Measurements from ENCODE around the gene GYG1.

Gene GYG1

DNA sequence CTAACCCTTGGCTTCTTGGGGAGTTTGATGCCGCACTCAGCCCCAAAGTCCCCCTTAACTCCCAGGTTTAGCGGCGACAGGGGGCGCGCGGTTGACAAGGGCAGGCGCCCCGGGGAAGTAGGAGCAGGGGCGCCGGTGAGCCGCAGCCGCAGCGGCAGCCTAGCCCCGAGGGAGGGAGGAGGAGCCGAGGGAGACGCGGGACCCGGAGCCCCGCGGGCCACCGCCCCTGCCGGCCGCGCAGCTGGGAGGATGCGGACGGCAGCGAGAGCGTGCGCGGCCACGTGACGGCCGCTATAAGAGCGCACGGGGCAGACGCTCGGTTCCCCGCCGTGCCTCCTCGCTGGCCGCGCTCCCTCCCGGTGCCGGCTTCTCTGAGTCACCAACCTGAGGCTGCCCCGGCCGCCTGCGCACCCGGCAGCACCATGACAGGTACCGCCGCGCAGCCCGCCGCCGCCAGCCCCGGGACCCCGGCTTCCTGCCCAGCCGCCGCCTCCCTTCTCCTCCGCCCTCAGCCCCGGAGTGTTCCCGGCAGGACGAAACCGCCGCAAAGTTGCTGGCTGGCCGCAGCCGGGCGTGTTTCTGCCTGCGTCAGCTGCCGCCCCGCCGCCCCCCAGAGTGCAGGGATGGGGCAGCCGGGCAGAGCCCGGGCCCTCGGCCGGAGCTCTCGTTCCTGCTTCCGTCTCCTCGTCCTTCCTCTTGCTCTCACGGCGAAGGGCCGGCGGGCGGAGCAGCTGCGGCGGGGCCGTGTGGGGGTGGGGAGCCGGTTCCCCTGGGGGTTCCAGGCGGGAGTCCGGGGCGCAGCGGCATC is at the start of gene GYG1:
Gene GYG1 (plus strand): TSS at position 322 of the 808 bp plus-strand sequence. CDS start 101 bp downstream, at position 423.
- H3K9me3 Mint-ChIP-seq, result no peaks in the 10 kb centered on the region
- peaks cover 46% of the 10 kb centered on the region for H3K36me3 Mint-ChIP-seq
- DNase-seq (ENCODE audit: low spot score in 2 of 2) (peak; percentile 68 to 88), ATAC-seq (peak; percentile 90)
- peaks cover 48% of the 10 kb centered on the region for H3K4me1 Mint-ChIP-seq
- peak within 1 kb of the TSS; percentile 96 for H3K27ac Mint-ChIP-seq
- H3K4me3 Mint-ChIP-seq, result peak within 1 kb of the TSS; percentile 82

DNA sequence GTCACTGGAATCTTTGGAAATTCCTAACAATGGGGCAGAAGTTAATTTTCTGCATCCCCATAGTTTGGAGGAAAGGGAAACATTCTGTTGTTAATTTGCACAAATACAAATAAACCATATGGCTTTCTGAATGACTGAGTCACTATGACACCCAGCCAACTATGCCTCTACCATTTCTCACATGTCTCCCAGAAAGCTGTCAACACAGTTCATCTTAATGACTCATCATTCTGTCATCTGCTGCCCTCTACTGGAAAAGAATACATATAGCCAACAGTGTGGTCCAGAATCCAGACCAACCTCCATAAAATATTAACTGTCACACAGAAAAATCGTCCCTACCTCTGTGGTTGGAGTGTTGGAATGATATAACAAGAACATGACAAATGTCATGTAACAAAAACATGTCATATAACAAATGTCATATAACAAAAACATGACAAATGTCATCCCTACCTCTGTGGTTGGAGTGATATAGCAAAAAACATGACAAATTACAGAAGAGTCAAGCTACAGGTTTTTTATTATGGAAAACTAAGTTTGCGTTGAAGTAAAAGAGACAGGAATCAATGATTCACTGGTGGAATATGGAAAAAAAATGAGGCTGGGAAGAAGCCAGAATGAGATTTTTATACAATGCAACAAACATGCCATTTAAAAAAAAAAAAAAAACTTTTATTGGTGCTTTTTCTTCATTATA is 47.7 kb upstream of the GYG1 start:
- H3K4me3 Mint-ChIP-seq, result no peak overlapping the region
- no peak overlapping the region for H3K27ac Mint-ChIP-seq
- DNase-seq (ENCODE audit: low spot score in 2 of 2) (no peak), ATAC-seq (peak; percentile 97)
- H3K9me3 Mint-ChIP-seq, result no peaks in the 10 kb centered on the region
- no peaks in the 10 kb centered on the region for H3K4me1 Mint-ChIP-seq
- no peaks in the 10 kb centered on the region for H3K36me3 Mint-ChIP-seq

DNA sequence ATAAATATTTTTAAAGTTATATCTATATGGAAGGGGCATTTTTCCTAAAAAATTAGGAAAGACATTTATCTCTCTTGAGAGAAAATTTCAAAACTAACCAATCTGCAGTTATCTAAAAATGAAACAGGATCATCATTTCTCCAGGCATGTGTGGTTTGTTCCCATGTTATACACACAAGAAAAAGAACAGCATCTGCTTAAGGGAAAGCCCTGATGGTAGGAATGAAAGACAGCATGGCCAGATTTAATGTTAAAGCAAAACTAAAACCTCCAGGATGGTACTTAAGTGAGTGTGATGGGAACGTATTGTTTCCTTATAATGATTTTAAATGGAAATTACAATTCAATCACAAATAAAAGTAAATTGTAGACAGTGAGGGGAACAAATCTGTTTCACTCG is 46.2 kb upstream of the GYG1 start:
- no peak overlapping the region for H3K4me3 Mint-ChIP-seq

DNA sequence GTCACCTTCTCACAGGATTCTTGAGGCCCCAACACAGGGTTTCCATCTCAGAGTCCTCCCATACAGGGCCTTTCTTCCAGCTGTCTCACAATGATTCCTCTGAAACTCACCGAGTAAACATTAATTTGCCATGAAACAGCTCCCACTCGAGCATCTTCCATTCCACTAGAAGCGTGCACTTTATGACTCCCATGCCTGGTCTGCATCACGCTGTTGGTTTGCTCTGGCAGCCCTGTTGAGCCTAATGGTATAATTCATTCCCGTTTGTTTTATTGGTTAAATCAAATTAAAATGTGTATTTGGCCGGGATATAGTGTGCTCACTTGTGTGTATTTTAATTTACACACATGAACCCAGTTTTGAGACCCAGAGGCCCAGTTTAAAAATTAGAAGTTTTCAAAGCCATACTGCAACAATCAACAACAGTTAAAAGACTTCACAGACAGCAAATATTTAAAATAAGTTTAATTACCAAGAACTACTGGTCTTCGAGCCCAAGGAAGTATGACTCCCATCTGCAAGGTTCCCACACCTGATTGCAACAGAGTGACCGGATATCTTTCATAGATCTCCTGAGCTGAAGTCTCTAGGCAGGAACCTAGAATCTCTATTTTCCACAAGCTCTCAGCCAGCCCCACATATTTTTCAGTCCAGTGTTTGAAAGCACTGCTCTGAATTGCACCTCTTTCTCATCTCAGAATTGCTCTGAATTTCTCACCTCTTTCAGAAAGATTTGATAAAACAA is 42.3 kb upstream of the GYG1 start:
- no peak for ATAC-seq
- no peaks in the 10 kb centered on the region for H3K9me3 Mint-ChIP-seq
- no peaks in the 10 kb centered on the region for H3K36me3 Mint-ChIP-seq
- H3K4me3 Mint-ChIP-seq, result no peak overlapping the region
- no peaks in the 10 kb centered on the region for H3K4me1 Mint-ChIP-seq
- DNase-seq (ENCODE audit: low spot score in 2 of 2), result no peak
- H3K27ac Mint-ChIP-seq, result no peak overlapping the region

More for the DNA sequence above, 46.2 kb upstream of the GYG1 start:
- H3K4me1 Mint-ChIP-seq, result no peaks in the 10 kb centered on the region
- H3K36me3 Mint-ChIP-seq, result no peaks in the 10 kb centered on the region
- no peaks in the 10 kb centered on the region for H3K9me3 Mint-ChIP-seq
- ATAC-seq, result no peak
- H3K27ac Mint-ChIP-seq, result no peak overlapping the region
- no peak for DNase-seq (ENCODE audit: low spot score in 2 of 2)

DNA sequence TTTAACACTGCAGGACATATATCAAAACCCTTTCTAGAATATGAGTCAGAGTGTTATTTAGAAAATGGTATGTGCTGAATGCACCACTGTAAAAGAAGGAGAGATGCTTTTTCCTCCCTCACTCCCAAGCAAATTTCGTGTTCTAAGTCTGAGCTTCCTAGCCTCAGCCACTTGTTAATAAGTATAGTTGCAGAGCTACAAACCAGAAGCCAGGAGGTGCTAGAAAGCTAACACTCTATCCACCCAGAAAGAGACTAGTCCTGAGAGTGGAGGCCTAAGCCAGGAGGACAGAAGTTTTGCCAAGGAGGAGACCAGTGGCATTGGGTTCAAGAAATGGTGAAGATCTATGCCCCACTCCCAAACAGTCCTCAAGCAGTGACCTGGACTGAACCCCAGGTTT is 40.5 kb upstream of the GYG1 start:
- Mint-ChIP-seq H3K4me3 (no peak overlapping the region), H3K4me1 (no peaks in the 10 kb centered on the region), H3K36me3 (no peaks in the 10 kb centered on the region), H3K27ac (no peak overlapping the region), H3K9me3 (no peaks in the 10 kb centered on the region)
- ATAC-seq (peak; percentile 55), DNase-seq (ENCODE audit: low spot score in 2 of 2) (no peak)

DNA sequence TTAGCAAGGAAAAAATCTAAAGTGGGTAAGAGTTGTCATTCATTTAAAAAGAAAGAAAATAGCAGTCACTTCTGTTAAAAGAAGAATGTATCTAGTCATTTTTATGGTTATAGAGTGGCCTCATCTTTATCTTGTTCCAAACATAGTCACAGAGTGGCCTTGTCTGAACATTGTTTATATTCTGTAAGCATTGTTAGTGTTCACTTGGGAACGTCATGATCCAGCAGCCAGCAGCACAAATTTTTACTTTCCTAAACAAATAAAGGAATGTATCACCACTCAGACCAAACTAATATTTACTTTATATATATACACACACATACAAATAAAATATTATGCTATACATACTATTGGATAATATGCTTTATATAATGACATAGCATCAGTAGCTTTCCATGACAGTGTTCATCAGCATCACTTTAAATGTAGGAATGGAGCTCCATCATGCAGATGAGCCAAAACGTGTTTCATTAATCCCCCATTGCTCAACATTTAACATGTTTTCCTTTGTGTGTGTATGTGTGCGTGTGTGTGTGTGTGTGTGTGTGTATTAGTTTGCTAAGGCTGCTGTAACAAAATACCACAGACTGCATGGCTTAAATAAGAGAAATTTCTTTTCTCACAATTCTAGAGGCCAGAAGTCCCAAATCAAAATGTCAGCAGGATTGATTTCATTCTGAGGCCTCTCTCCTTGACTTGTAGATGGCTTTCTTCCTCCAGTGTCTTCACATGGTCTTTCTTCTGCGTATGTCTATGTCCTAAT is 39.6 kb upstream of the GYG1 start:
- Mint-ChIP-seq H3K36me3 (no peaks in the 10 kb centered on the region), H3K4me3 (no peak overlapping the region), H3K4me1 (peaks cover under 1% of the 10 kb centered on the region), H3K9me3 (no peaks in the 10 kb centered on the region), H3K27ac (no peak overlapping the region)
- DNase-seq (ENCODE audit: low spot score in 2 of 2), result no peak
- ATAC-seq, result no peak

DNA sequence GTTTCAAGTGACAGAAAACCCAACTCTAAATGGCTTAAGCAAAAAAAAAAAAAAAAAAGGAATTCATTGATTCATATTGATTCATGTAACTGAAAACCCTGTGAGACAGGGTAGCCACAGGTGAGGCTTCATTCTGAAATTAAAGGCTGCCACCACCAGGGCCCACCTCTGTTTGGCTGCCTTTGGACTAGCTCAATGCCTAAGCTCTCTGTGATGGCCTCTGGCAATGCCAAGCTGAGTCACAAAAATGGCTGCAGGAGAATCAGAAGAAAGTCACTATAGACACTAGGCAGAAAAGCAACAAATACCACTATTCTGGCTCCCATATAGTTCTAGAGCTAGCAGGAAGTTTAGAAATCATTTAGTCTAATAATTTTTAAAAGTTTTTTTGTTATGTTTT is 38.2 kb upstream of the GYG1 start:
- no peak for ATAC-seq
- H3K27ac Mint-ChIP-seq, result no peak overlapping the region
- H3K36me3 Mint-ChIP-seq, result no peaks in the 10 kb centered on the region
- H3K4me3 Mint-ChIP-seq, result no peak overlapping the region
- H3K9me3 Mint-ChIP-seq, result no peaks in the 10 kb centered on the region
- DNase-seq (ENCODE audit: low spot score in 2 of 2), result no peak
- peaks cover 10% of the 10 kb centered on the region for H3K4me1 Mint-ChIP-seq

DNA sequence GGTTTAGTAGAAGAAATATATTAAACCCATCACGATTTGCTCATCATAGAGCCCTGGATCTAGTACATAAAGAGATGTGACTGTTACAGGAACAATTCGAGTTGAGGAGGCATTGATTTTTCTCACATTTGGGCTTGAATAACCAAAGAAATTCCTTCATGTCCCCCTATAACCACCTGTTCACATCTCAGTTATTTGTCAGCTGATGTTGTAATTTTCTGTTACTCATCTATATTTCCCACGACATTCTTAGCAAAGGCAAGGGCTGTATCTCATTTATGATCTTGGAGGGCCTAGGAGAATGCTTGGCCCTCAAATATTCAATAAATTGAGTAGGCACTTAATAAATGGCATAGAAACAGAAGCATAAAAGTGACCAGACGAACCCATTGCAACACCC is 36.4 kb upstream of the GYG1 start:
- Mint-ChIP-seq H3K27ac (no peak overlapping the region), H3K4me1 (peaks cover 10% of the 10 kb centered on the region), H3K4me3 (no peak overlapping the region), H3K9me3 (no peaks in the 10 kb centered on the region), H3K36me3 (no peaks in the 10 kb centered on the region)
- no peak for DNase-seq (ENCODE audit: low spot score in 2 of 2)
- no peak for ATAC-seq

DNA sequence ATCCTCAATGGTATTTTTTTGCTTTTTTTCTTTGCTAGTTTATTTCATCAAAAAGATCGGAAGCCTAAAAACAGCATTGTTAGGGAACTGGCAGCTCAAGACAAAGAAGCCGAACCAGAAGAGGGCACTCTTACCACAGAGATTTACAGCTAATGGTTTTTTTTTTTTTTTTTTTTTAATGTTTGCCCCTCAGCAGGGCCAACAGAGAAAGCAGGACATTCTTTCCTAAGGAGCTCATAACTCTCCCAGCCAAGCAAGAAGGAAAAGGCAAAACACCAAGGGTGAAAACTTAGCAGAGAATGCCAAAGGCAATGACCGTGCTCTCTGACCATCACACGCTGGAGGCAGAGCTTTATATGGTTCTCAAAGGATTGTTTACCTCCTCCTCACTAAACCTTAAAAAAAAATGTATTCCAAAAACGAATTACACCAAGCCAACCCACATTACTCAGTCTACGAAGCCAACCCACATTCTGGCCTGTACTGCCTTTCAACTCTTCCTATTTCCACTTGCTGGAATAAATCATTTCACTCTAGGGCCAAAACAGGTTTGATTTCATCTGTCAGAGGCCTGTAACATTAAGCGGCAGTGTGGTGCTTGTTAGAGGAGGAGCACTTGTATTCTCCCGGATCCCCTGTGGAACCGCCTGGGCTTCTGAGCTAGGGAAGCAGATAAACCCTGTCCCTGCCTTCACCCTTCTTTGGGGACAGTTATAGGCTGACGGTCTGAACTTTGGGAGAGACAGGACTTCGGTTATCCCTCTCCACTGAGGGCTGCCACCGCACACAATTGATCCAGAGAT is 35.6 kb upstream of the GYG1 start:
- DNase-seq (ENCODE audit: low spot score in 2 of 2), result no peak
- H3K27ac Mint-ChIP-seq, result no peak overlapping the region
- no peaks in the 10 kb centered on the region for H3K9me3 Mint-ChIP-seq
- H3K36me3 Mint-ChIP-seq, result no peaks in the 10 kb centered on the region
- no peak for ATAC-seq
- peaks cover 10% of the 10 kb centered on the region for H3K4me1 Mint-ChIP-seq
- no peak overlapping the region for H3K4me3 Mint-ChIP-seq

DNA sequence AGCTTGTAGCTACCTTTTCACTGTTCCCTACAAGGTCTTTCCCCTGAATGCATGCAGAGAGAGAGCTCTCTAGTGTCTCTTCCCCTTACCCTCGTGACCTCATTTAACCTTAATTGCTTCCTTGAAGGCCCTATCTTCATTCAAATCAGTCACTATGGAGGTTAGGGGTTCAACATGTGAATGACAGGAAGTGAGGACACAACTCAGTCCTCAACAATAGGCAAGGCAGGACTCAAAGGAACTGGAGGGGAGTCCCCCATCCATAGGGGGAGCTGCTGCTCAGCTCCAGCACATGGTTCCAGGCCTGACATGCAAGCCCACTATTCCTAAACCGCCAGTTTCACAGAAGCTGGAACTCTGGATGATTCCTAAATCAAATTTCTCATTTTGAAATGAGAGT is 33.8 kb upstream of the GYG1 start:
- ATAC-seq (peak; percentile 75), DNase-seq (ENCODE audit: low spot score in 2 of 2) (no peak)
- Mint-ChIP-seq H3K27ac (peak overlapping the region; percentile 71), H3K4me1 (peaks cover 10% of the 10 kb centered on the region), H3K9me3 (no peaks in the 10 kb centered on the region), H3K36me3 (no peaks in the 10 kb centered on the region), H3K4me3 (no peak overlapping the region)

DNA sequence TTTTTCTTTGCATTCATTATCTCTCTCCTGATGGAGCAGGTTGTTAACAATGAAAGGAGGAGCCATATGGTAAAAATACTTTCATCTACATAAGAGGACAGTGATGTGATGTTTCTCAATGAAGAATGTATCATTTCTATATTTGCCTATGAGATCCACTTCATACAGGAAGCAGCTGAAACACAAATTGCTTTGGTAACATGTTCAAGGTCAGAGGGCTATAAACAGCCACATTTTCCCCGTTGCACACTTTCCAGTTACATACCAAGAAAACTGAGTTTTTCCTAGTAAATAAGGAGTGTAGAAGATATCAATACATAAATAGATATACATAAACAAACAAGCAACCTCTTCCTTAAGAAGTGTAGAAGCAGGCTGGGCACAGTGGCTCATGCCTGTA is 32.6 kb upstream of the GYG1 start:
- ATAC-seq, result no peak
- Mint-ChIP-seq H3K4me1 (peaks cover 10% of the 10 kb centered on the region), H3K9me3 (no peaks in the 10 kb centered on the region), H3K4me3 (no peak overlapping the region), H3K27ac (no peak overlapping the region), H3K36me3 (no peaks in the 10 kb centered on the region)
- no peak for DNase-seq (ENCODE audit: low spot score in 2 of 2)

DNA sequence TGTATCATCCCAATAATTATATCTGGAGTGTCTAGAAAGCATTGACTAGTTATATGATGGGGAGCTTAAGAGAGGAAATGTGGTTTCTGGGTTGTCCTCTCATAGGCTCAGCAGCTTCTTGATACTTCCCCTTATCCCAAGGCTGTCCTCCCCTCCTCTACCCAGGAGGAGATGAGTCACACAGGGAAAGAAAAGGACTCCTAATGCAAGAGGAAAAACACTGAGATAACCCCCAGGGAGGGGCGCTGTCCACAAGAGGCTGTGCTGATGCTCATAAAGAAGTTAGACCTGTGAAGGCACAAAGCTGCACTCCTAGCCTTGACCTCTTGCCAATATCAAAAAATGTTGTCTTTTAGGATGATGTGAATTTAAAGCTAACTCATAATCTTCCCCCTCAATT is 28.8 kb upstream of the GYG1 start:
- H3K9me3 Mint-ChIP-seq, result no peaks in the 10 kb centered on the region
- peaks cover 3% of the 10 kb centered on the region for H3K4me1 Mint-ChIP-seq
- no peak for ATAC-seq
- DNase-seq (ENCODE audit: low spot score in 2 of 2), result no peak
- no peak overlapping the region for H3K4me3 Mint-ChIP-seq
- H3K27ac Mint-ChIP-seq, result no peak overlapping the region
- H3K36me3 Mint-ChIP-seq, result no peaks in the 10 kb centered on the region

DNA sequence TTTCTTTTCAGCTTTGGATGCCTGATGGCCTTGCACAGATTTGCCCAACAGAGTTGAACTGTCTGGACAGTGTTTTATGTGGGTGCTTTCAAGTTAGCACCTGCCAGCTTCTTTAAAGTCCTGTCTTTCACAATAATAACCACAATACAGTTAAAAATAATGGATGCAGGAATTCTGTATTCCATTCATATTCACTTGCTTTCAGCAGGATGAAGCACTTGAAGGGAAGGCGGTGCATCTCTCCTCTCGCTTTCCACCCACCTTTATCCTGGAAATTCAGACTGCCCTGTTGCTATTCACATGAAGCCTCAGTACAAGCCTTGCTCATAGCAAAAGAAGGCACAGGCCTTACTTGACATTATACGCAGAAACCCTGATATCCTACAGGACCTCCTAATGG is 26.5 kb upstream of the GYG1 start:
- no peaks in the 10 kb centered on the region for H3K36me3 Mint-ChIP-seq
- no peak overlapping the region for H3K27ac Mint-ChIP-seq
- no peak for ATAC-seq
- H3K9me3 Mint-ChIP-seq, result no peaks in the 10 kb centered on the region
- no peak overlapping the region for H3K4me3 Mint-ChIP-seq
- no peaks in the 10 kb centered on the region for H3K4me1 Mint-ChIP-seq
- no peak for DNase-seq (ENCODE audit: low spot score in 2 of 2)

DNA sequence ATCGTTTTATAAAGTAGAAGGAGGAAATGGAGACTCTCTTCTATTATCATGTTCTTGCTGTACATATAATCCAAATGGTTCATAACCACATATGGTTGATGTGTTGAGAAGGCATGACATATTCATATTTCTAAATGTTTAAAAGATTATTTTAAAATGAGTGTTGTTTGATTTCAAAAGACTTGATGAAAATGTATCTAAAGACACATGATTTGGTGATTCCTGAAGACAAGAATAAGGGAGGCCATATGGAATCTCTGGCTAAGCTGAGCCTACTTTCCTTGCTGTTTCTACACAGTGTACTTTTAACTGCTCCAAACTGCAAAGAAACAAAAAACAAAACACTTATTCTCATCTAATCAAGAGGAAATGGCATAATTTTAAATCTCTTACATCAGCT is 23.0 kb upstream of the GYG1 start:
- Mint-ChIP-seq H3K4me3 (no peak overlapping the region), H3K27ac (no peak overlapping the region), H3K9me3 (no peaks in the 10 kb centered on the region), H3K4me1 (no peaks in the 10 kb centered on the region), H3K36me3 (no peaks in the 10 kb centered on the region)
- ATAC-seq, result no peak
- DNase-seq (ENCODE audit: low spot score in 2 of 2), result no peak
